IPS-18a (cell line): Measurements from ENCODE around the gene PACS2.

Experiments
- H3K27ac ChIP-seq: one replicate; pipeline ENCODE4 v1.5.1; 2013; ENCODE audit warnings: low read length
- H3K27me3 ChIP-seq: one replicate; pipeline ENCODE4 v1.6.1; 2013; ENCODE audit warnings: mild to moderate bottlenecking, low read length; ENCODE audit not compliant: control insufficient read depth, insufficient read depth
- H3K36me3 ChIP-seq: one replicate; pipeline ENCODE4 v1.6.1; 2013; ENCODE audit warnings: low read depth, low read length; ENCODE audit not compliant: control insufficient read depth
- H3K4me1 ChIP-seq: one replicate; pipeline ENCODE4 v1.6.1; 2013; ENCODE audit warnings: low read depth, low read length; ENCODE audit not compliant: control insufficient read depth
- H3K4me3 ChIP-seq: one replicate; pipeline ENCODE4 v1.5.1; 2013; ENCODE audit warnings: low read length
- H3K9ac ChIP-seq: one replicate; pipeline ENCODE4 v1.6.1; 2013; ENCODE audit warnings: mild to moderate bottlenecking, low read length, moderate library complexity
- H3K9me3 ChIP-seq: one replicate; pipeline ENCODE4 v1.6.1; 2013; ENCODE audit warnings: low read depth, low read length; ENCODE audit not compliant: control insufficient read depth

Gene PACS2

GRCh38 chr14:105397350-105397931 is 82.9 kb downstream of the PACS2 start:
- H3K36me3 ChIP-seq, result peaks cover 3% of the 10 kb centered on the region
- peak overlapping the region; percentile 50 for H3K4me3 ChIP-seq
- H3K27me3 ChIP-seq, result peaks cover 6% of the 10 kb centered on the region
- no peak overlapping the region for H3K27ac ChIP-seq
- peaks cover 3% of the 10 kb centered on the region for H3K4me1 ChIP-seq
- peak overlapping the region; percentile 50 for H3K9ac ChIP-seq
- H3K9me3 ChIP-seq, result peaks cover 19% of the 10 kb centered on the region

DNA sequence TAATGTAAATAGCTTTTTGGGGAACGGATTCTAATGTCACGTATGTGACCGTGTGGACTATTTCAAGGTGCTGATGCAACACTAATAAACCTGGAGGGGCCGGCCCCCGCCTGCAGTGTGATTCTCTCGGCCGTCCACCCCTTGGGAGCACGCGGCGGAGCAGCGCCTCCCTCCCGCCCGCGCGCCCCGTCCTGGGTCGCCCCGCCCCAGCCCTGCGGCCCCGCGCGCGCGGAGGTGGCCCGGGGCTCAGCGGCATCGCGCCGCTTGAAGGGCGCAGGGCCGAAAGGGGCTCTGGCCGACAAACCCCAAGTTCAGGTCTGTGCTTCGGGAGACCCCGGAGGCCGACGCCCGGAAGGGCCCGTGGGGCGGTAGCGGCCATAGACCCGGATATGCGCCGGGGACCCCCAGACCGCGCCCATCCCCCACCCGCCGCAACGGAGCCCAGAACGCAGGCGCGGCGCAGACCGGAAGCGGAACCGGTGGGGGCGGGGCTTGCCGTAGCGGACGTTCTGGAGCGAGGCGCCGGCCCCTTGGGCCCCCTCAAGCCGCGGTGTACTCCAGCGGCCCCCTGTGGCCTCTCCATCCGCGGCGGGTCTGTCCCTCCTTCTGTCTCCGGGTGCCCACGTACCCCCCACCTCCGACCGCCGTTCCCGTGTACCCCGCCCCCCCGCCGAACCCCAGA is 83.6 kb downstream of the PACS2 start, which contains the start of gene TEX22:
TEX22 (plus strand) TSS at position 495 of the 682 bp plus-strand sequence. CDS start 803 bp downstream, outside the sequence.
- H3K9me3 ChIP-seq, result peaks cover 26% of the 10 kb centered on the region
- H3K4me3 ChIP-seq, result peak within 1 kb of the TSS; percentile 50
- peaks cover 6% of the 10 kb centered on the region for H3K27me3 ChIP-seq
- H3K36me3 ChIP-seq, result peaks cover 3% of the 10 kb centered on the region
- no peak within 1 kb of the TSS for H3K27ac ChIP-seq
- peak within 1 kb of the TSS; percentile 50 for H3K9ac ChIP-seq
- peaks cover 3% of the 10 kb centered on the region for H3K4me1 ChIP-seq

- Histone ChIP-seq H3K4me3 (peak overlapping the region; percentile 50), H3K9me3 (peaks cover 33% of the 10 kb centered on the region), H3K36me3 (peaks cover 3% of the 10 kb centered on the region), H3K27me3 (peaks cover 6% of the 10 kb centered on the region), H3K9ac (peak overlapping the region; percentile 50), H3K27ac (no peak overlapping the region), H3K4me1 (peaks cover 3% of the 10 kb centered on the region)
These were observed 84.3 kb downstream of the PACS2 start for GRCh38 chr14:105398726-105399465.

GRCh38 chr14:105399466-105399775 is 84.9 kb downstream of the PACS2 start:
- no peak overlapping the region for H3K4me3 ChIP-seq
- H3K36me3 ChIP-seq, result peaks cover 3% of the 10 kb centered on the region
- H3K27me3 ChIP-seq, result peaks cover 6% of the 10 kb centered on the region
- H3K9me3 ChIP-seq, result peaks cover 36% of the 10 kb centered on the region
- H3K4me1 ChIP-seq, result peaks cover 3% of the 10 kb centered on the region
- no peak overlapping the region for H3K9ac ChIP-seq
- H3K27ac ChIP-seq, result no peak overlapping the region

- Histone ChIP-seq H3K27me3 (peaks cover 9% of the 10 kb centered on the region), H3K27ac (no peak overlapping the region), H3K9me3 (peaks cover 41% of the 10 kb centered on the region), H3K4me3 (no peak overlapping the region), H3K9ac (no peak overlapping the region), H3K4me1 (peaks cover 3% of the 10 kb centered on the region), H3K36me3 (peaks cover 3% of the 10 kb centered on the region)
These were observed 85.5 kb downstream of the PACS2 start for GRCh38 chr14:105400016-105400415.

DNA sequence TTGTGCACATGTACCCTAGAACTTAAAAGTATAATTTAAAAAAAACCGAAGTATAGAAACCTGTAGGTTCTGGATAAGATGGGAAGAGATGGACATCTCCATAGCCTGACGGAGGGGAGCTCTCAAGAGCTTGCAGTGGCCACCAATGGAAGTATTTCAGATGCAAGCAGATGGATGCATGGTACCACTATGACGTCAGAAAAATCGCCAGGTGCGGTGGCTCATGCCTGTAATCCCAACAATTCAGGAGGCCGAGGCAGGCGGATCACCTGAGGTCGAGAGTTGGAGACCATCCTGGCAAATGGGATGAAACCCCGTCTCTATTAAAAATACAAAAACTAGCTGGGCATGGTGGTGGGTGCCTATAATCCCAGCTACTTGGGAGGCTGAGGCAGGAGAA is 87.2 kb downstream of the PACS2 start:
- no peak overlapping the region for H3K9ac ChIP-seq

GRCh38 chr14:105408592-105408991 is 94.0 kb downstream of the PACS2 start:
- peaks cover 5% of the 10 kb centered on the region for H3K4me1 ChIP-seq
- H3K9me3 ChIP-seq, result peaks cover 12% of the 10 kb centered on the region
- H3K9ac ChIP-seq, result no peak overlapping the region
- no peak overlapping the region for H3K4me3 ChIP-seq
- peaks cover 55% of the 10 kb centered on the region for H3K27me3 ChIP-seq
- no peaks in the 10 kb centered on the region for H3K36me3 ChIP-seq
- H3K27ac ChIP-seq, result no peak overlapping the region

More for the DNA sequence above, 87.2 kb downstream of the PACS2 start:
- peaks cover 3% of the 10 kb centered on the region for H3K4me1 ChIP-seq
- peaks cover 42% of the 10 kb centered on the region for H3K9me3 ChIP-seq
- H3K27me3 ChIP-seq, result peaks cover 13% of the 10 kb centered on the region
- no peak overlapping the region for H3K27ac ChIP-seq
- H3K4me3 ChIP-seq, result no peak overlapping the region
- peaks cover 3% of the 10 kb centered on the region for H3K36me3 ChIP-seq

- Histone ChIP-seq H3K36me3 (no peaks in the 10 kb centered on the region), H3K4me3 (no peak overlapping the region), H3K27ac (no peak overlapping the region), H3K4me1 (peaks cover 5% of the 10 kb centered on the region), H3K9me3 (peaks cover 6% of the 10 kb centered on the region), H3K9ac (no peak overlapping the region), H3K27me3 (peaks cover 62% of the 10 kb centered on the region)
These were observed 94.8 kb downstream of the PACS2 start for GRCh38 chr14:105409364-105409763.

- Histone ChIP-seq H3K4me1 (peaks cover 5% of the 10 kb centered on the region), H3K9ac (no peak overlapping the region), H3K4me3 (peak overlapping the region; percentile 20), H3K27me3 (peaks cover 58% of the 10 kb centered on the region), H3K27ac (no peak overlapping the region), H3K9me3 (no peaks in the 10 kb centered on the region), H3K36me3 (no peaks in the 10 kb centered on the region)
These were observed 96.1 kb downstream of the PACS2 start for GRCh38 chr14:105410642-105411016.

DNA sequence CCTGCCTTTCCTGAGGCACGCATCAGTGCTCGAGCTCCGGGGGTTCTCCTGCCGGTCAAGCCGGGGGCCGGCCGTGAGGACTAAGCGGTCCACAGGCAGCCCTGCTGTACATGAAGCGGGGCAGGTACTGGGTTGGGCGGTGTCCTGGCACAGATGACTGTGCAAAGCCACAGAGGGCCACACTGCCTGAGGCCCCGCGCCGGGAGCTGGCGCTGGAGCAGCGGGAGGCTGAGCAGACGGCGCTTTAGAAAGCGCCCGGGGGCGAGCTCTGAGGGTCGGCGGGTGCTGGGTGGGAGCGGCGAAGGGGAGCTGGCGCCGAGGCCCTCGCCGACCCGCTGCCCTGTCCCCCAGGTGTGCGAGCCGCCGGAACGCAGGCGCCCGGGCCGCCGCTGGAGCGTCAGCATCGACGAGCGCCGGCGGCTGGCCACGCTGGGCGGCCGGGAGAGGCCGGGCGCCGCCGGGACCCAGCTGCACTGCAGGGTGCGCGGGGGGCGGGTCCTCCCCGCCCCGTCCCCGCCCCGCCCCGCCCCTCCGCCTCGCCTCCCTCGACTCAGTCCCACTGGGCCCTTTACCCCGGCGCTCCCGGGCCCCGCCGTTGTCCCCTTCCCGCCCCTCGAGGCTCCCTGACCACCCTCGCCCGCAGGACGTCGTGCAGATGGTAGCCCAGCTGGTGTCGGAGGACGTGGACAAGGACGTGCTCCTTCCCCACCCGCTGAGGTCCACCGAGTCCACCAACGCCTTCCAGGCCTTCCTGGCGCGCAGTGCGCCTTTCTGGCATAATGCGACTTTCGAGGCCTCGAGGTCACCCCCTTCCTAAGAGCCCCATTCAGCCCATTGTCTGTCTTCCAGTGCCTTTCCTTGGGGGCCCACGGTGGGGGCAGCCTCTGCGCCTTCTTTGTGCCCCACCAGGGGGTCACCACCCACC is 96.7 kb downstream of the PACS2 start:
- no peaks in the 10 kb centered on the region for H3K9me3 ChIP-seq
- peaks cover 58% of the 10 kb centered on the region for H3K27me3 ChIP-seq
- H3K4me1 ChIP-seq, result peaks cover 5% of the 10 kb centered on the region
- H3K4me3 ChIP-seq, result peak overlapping the region; percentile 20
- H3K27ac ChIP-seq, result no peak overlapping the region
- H3K36me3 ChIP-seq, result no peaks in the 10 kb centered on the region
- no peak overlapping the region for H3K9ac ChIP-seq
